Measurements from ENCODE around the gene FRAS1.

- TF ChIP-seq EZH2 (IDR thresholded peaks at IDR 0.05) (no peak), POLR2AphosphoS5 (IDR thresholded peaks at IDR 0.05; ENCODE audit: borderline replicate concordance, low read depth, low read length) (no peak)
Observed at GRCh38 chr4:78213218-78213617, 156.1 kb downstream of the FRAS1 start.
